Endodermal cell (in vitro differentiated cells): ENCODE measurements around the gene DENND5B. TPM values are rescaled to one million over a fixed set of nuclear protein-coding genes. Genes with fewer than 3 reads are reported as not detected.

Source experiments
- DNase-seq: peaks from one replicate; pipeline ENCODE4 v3.0.0-alpha.2; 2017
- H3K27ac ChIP-seq: 2 replicates; pipeline ENCODE4 v1.5.1; 2013; ENCODE audit warnings: mild to moderate bottlenecking, low read depth, low read length, moderate library complexity
- H3K27me3 ChIP-seq: 2 replicates; pipeline ENCODE4 v1.6.1; 2013; ENCODE audit warnings: mild to moderate bottlenecking, low read length, moderate library complexity; ENCODE audit not compliant: insufficient read depth, control insufficient read depth, poor library complexity, severe bottlenecking
- H3K36me3 ChIP-seq: 2 replicates; pipeline ENCODE4 v1.7.0; 2013; ENCODE audit warnings: mild to moderate bottlenecking, low read length, moderate library complexity; ENCODE audit not compliant: control insufficient read depth, insufficient read depth
- H3K4me1 ChIP-seq: one replicate; pipeline ENCODE4 v1.7.0; 2013; ENCODE audit warnings: low read length; ENCODE audit not compliant: control insufficient read depth, insufficient read depth
- H3K4me3 ChIP-seq: 2 replicates; pipeline ENCODE4 v1.5.1; 2013; ENCODE audit warnings: mild to moderate bottlenecking, low read length, moderate library complexity
- H3K9ac ChIP-seq: 2 replicates; pipeline ENCODE4 v1.6.1; 2013; ENCODE audit warnings: mild to moderate bottlenecking, low read length, moderate library complexity; ENCODE audit not compliant: poor library complexity, severe bottlenecking; ENCODE audit errors: extremely low read depth
- H3K9me3 ChIP-seq: 2 replicates; pipeline ENCODE4 v1.6.1; 2013; ENCODE audit warnings: mild to moderate bottlenecking, low read length, moderate library complexity; ENCODE audit not compliant: control insufficient read depth
- H3K27ac Mint-ChIP-seq: 2 replicates; pipeline ENCODE4 v1.8.0; 2020; ENCODE audit warnings: mixed read lengths
- H3K27me3 Mint-ChIP-seq: 2 replicates; pipeline ENCODE4 v1.8.0; 2021; ENCODE audit warnings: mild to moderate bottlenecking, mixed read lengths; ENCODE audit not compliant: insufficient read depth
- H3K36me3 Mint-ChIP-seq: 2 replicates; pipeline ENCODE4 v1.8.0; 2020; ENCODE audit warnings: low read depth, mixed read lengths
- H3K4me1 Mint-ChIP-seq: 2 replicates; pipeline ENCODE4 v1.8.0; 2020; ENCODE audit warnings: mixed read lengths
- H3K4me3 Mint-ChIP-seq: 2 replicates; pipeline ENCODE4 v1.8.0; 2020; ENCODE audit warnings: mild to moderate bottlenecking, moderate library complexity, mixed read lengths
- H3K9me3 Mint-ChIP-seq: 2 replicates; pipeline ENCODE4 v1.8.0; 2020; ENCODE audit warnings: mild to moderate bottlenecking, mixed read lengths
- WGBS, 2 experiments: methylation state at CpG; one replicate each; pipeline versions ENCODE4 v1.1.5 to v1.1.7; 2013; ENCODE audit warnings: missing lambda C conversion rate in 2 of 2, mixed read lengths in 1 of 2; ENCODE audit not compliant: insufficient coverage in 1 of 2, insufficient read length in 1 of 2; 5-methylcytosine and 5-hydroxymethylcytosine counted together
- total RNA-seq, 2 donors: library from RNA; stranded (reverse); fragmentation: NEBNext Ultra II Directional in 1 of 2; extraction: Animal tissue kit (Norgen Biotek cat#: 25700) in 1 of 2; gene quantifications; 2 replicates in 1 of 2; 3 replicates in 1 of 2; pipeline ENCODE4 v1.2.1, GENCODE V29; 2021
- TF ChIP-seq, protein P1 (sequence below): fragments of 200-600 bp; sonication (generic); conservative IDR thresholded peaks from 2 replicates; pipeline ENCODE4 v1.5.0; 2021; ENCODE audit warnings: antibody characterized with exemption, mild to moderate bottlenecking

DENND5B gene
- total RNA-seq, 2 donors from 2014 or later, result 24.5 to 34.2 TPM

GRCh38 chr12:31627456-31628054 is 36.6 kb upstream of the DENND5B start:
- Histone ChIP-seq H3K4me3 (no peak overlapping the region), H3K4me1 (no peaks in the 10 kb centered on the region), H3K27me3 (no peaks in the 10 kb centered on the region), H3K36me3 (no peaks in the 10 kb centered on the region), H3K9ac (no peak overlapping the region), H3K9me3 (no peaks in the 10 kb centered on the region), H3K27ac (no peak overlapping the region)
- peaks cover 27% of the 10 kb centered on the region for H3K4me1 Mint-ChIP-seq
- H3K27ac Mint-ChIP-seq, result no peak overlapping the region
- no peak for DNase-seq
- H3K4me3 Mint-ChIP-seq, result no peak overlapping the region
- TF ChIP-seq, protein P1, sequence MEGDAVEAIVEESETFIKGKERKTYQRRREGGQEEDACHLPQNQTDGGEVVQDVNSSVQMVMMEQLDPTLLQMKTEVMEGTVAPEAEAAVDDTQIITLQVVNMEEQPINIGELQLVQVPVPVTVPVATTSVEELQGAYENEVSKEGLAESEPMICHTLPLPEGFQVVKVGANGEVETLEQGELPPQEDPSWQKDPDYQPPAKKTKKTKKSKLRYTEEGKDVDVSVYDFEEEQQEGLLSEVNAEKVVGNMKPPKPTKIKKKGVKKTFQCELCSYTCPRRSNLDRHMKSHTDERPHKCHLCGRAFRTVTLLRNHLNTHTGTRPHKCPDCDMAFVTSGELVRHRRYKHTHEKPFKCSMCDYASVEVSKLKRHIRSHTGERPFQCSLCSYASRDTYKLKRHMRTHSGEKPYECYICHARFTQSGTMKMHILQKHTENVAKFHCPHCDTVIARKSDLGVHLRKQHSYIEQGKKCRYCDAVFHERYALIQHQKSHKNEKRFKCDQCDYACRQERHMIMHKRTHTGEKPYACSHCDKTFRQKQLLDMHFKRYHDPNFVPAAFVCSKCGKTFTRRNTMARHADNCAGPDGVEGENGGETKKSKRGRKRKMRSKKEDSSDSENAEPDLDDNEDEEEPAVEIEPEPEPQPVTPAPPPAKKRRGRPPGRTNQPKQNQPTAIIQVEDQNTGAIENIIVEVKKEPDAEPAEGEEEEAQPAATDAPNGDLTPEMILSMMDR, result no peak
- H3K27me3 Mint-ChIP-seq, result no peaks in the 10 kb centered on the region
- 93 to 94% methylated on average over 3 to 5 of the region's 5 CpGs for WGBS, 2 experiments
- no peaks in the 10 kb centered on the region for H3K9me3 Mint-ChIP-seq
- H3K36me3 Mint-ChIP-seq, result no peaks in the 10 kb centered on the region

GRCh38 chr12:31626270-31626995 is 35.5 kb upstream of the DENND5B start:
- Mint-ChIP-seq H3K27me3 (no peaks in the 10 kb centered on the region), H3K36me3 (no peaks in the 10 kb centered on the region), H3K27ac (no peak overlapping the region), H3K9me3 (no peaks in the 10 kb centered on the region), H3K4me1 (peaks cover 21% of the 10 kb centered on the region), H3K4me3 (no peak overlapping the region)
- Histone ChIP-seq H3K27ac (no peak overlapping the region), H3K4me3 (no peak overlapping the region), H3K4me1 (no peaks in the 10 kb centered on the region), H3K9ac (no peak overlapping the region), H3K36me3 (no peaks in the 10 kb centered on the region), H3K9me3 (no peaks in the 10 kb centered on the region), H3K27me3 (no peaks in the 10 kb centered on the region)
- 86 to 87% methylated on average over 3 to 7 of the region's 7 CpGs for WGBS, 2 experiments
- TF ChIP-seq, protein P1, result no peak
- DNase-seq, result no peak

- Histone ChIP-seq H3K36me3 (no peaks in the 10 kb centered on the region), H3K27me3 (no peaks in the 10 kb centered on the region), H3K4me3 (no peak overlapping the region), H3K4me1 (peaks cover 3% of the 10 kb centered on the region), H3K27ac (no peak overlapping the region), H3K9me3 (no peaks in the 10 kb centered on the region), H3K9ac (no peak overlapping the region)
- TF ChIP-seq, protein P1, result no peak
- Mint-ChIP-seq H3K9me3 (no peaks in the 10 kb centered on the region), H3K27me3 (no peaks in the 10 kb centered on the region), H3K27ac (peak overlapping the region; percentile 31), H3K36me3 (no peaks in the 10 kb centered on the region), H3K4me3 (no peak overlapping the region), H3K4me1 (peaks cover 11% of the 10 kb centered on the region)
- WGBS, 2 experiments, result 93 to 100% methylated on average over 3 to 4 of the region's 4 CpGs
- no peak for DNase-seq
Observed at GRCh38 chr12:31622038-31622437, 31.1 kb upstream of the DENND5B start.
